Ammon's horn (tissue), 1 donor: ENCODE measurements around the gene PFDN4.

Experiments
- DNase-seq: peaks from one replicate; pipeline ENCODE4 v3.0.0-alpha.2; 2016; ENCODE audit warnings: low spot score

Gene PFDN4

GRCh38 chr20:54173653-54174456, 34.0 kb upstream of the PFDN4 start, which contains the start of gene CYP24A1:
CYP24A1 (minus strand) TSS chr20:54173986; CDS start chr20:54173579, 407 bp downstream.
- no peak for DNase-seq

DNA sequence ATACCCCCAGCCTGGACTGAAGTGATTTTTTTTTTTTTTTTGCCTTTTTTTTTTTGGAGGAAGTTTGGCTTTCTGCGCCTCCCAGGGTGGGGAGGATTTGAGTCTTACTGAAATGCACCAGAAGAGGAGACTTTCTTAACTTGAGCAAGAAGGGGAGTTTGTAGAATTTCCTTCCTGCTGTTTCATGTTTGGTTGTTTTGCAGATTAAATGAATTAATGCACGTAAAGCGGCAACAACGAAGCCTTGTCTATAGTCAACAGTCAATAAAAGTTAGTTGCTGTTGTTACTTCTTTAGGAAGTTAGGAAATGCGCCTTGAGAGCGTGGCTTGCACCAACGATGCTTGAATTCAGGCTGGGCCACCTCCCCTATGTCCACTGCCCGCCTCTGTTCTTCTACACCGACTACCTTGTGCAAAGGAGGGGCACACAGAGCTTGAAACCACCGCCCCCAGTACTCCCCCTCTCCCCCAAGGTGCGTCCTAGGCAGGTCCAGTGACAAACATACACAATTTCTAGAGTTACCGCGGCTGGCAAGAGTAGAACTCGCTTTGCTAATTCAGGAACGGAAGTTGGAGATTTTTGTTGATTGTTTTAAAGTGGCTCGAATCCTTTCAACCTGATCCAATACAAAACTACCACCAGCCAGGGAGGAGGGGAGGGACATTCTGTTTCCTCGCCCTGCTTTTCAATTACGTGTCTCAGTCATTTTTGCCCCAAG, 33.3 kb upstream of the PFDN4 start:
- DNase-seq: no peak

DNA sequence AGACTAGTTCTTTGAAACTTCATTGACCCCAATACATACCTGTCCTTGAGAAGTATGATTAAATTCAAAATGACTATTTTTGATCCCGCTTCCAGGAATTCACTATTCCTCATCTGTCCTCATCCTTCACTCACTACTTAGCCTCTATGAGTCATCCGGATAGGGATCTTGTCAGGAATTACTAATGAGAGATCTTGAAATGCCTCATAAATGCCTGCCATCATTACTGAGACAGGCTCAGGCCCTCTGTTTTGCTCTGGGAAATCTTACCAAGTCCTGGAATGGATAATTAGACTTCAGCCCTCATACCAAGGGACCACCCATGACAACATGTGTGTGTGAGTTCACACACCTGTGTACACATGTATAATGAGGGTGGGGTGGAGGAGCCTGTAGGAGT, 31.3 kb upstream of the PFDN4 start:
- DNase-seq: no peak

DNA sequence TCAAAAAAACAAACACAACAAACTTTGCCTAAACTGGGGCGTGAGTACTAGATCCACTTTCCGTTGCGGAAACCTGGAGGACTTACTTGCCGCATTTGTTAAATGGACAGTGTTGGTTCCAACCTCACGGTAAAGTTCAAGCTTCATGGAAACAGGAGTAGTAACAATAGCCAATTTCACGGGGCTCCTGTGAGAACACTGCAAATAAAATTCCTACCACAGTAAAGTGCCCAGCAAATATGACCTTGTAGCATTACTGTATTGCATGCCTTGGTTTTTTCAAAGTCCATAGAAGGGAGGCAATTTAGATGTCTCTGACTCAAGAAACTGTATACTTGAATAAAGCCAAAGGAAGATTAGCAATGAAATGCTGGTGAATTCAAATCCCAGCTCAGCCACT, 30.5 kb upstream of the PFDN4 start:
- no peak for DNase-seq

GRCh38 chr20:54178256-54178655, 29.6 kb upstream of the PFDN4 start:
- DNase-seq: no peak

DNA sequence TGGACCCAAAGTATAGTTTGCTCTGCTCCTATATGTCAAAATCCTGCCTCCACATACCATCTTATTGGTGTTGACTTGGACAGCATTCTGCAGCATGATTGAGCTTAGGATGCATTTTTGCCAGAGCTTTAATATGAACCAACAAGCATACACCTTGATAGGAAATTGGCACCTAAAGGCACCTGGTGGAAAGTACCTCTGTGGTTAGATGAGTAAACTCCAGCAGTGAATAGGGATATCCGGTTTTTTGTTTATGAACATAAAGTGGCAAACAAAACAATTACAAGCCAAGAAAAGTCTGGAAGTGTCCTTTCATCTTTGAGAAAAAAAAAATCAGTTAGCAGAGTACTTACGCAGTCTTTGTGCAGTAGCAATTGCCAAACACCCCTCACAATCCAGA, 27.9 kb upstream of the PFDN4 start:
- no peak for DNase-seq

GRCh38 chr20:54180931-54181330, 27.0 kb upstream of the PFDN4 start:
- DNase-seq: no peak

DNA sequence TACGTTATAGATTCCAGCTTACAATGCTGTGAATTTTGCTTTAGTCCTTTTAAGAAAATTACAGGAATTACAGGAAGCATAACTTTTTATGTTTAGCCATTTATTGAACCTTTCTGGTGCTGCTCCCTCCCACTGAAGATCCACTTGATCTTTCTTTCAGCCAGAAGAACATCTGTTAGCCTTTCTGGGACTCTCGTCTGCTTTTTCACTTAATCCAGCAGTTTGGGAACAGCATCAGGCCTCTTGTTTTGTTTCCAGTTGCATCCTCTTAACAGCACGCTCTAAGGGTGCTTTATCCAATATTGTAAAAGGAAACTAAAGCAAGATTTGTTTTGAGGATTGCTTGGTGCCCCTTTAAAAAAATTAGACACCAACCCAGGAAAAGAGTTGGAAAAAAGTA, 23.8 kb upstream of the PFDN4 start:
- DNase-seq: no peak

DNA sequence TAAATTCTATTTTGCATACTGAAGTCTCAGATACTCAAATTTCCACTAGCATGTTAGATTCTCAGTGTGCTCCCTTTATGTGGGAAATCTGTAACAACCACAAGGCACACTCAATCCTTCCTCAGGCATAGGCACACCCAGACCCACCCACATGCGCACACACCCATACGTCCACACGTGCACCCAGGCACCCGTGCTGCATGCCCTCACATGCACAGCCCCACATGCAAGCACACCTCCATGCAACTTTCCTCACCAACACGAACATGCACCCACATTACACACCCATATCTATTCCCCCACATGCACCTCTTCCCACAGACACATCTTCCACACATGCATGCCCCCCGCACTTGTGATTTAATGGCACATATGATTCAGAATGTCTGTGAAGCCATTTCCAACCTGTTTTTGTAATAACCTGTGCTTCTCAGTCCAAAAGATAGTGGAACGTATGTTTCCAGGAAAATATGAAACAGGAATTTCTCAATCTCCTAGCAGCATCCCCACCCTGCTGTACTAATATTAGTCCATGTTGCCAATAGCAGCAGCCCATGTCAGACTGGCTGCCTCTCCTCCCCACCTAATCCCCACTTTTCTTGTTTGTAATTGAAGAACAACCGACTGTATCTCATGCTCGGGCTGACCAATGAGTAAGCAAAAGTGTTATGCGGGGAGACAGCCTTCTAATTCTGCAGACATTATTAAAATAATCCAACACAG, 22.8 kb upstream of the PFDN4 start:
- DNase-seq: no peak

DNA sequence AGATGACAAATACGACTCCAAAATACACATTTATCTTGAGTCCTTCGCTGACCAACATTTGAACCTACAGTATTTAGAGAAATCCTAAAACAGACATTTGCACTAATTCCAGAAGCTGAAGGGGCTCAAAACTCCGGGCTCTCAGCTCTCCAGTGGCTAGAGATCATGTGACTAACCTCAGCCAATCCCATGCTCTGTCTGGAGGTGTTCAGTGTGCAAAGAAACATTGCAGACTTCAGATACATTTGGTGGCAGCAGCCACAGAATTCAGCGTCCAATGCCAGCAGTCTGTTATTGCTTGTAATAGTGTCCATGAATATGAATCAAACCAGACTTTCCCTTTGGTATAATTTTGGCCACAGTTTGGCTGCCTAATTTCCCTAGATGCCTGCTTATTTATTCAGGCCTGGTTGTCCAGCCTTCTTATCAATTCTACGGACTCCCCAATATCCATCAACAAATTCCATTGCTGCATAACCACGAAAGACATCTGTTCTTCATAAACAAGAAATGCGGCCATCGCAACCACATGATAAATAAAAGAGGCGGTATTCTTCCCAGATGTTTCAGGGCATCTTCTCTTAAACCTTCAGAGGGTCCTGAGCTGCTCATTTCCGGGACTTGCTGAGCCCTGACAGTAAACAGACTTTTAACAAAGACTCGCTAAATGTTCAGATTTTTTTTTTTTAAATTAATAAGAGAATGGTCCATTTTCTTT, 19.6 kb upstream of the PFDN4 start:
- no peak for DNase-seq

GRCh38 chr20:54189630-54190029, 18.3 kb upstream of the PFDN4 start:
- DNase-seq: no peak

GRCh38 chr20:54190217-54190616, 17.7 kb upstream of the PFDN4 start:
- DNase-seq: no peak

DNA sequence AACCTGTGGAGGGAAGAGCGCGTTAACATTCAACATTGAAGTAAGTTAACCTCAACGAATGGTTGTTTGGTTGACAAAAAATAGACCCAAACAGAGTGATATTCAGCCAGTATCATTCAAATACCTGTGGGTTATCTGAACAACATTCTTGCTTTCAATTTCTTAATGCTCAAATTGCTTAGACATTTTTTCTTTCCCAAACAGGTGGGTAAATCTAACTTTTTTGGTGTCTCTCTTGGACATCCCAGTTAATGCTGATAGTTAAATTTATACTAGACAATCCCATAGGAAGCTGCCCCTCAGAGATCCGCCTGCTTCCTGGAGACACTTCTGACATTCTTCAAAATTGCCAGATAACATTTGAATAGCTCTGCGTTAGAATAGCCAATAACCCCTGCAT, 14.1 kb upstream of the PFDN4 start:
- no peak for DNase-seq

GRCh38 chr20:54194724-54195438, 13.0 kb upstream of the PFDN4 start:
- DNase-seq: no peak

DNA sequence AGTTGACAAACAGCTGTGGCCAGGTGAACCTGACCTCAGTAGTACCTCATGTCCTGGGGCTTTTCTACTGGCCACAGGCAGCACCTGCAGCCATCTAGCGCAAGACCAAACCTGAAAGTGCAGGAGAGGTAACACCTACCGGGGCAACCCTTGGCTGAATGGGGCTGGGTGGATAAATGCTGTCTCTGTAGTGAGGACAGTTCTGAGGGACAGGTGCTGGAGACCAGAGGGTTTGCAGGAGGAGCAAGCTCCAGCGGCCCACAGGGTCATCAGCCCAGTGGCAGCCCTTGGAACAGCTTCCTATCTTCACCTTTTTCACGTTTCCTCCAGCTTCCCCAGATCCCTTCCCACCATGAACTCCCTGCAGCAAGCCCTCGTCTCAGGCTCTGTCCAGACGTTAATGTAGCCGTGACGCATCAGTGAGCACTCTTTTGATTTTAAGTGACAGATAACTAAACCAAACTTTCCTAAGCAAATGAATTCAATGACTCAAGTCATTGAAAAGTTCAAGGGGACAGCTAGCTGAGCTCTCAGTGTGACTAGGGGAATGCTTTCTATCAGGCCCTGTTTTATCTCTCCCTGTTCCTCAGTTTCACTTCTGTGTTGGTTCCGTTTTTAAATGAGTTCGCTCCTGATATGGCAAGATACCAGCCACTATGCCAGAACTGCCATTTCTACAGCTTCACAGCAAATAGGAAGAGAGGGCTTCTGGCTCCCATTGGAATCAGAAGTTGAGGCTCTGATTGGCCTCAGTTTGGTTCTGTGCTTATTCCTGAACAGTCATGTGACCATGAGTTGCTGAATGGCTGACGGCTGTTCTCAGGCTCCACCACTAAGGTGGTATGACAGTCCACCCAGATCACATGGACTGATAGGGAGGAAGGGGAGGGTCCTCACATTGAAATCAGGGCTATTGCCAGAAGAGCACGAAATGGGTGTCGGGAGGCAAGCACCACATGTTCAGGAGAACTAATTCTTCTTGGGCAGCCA, 12.1 kb upstream of the PFDN4 start:
- no peak for DNase-seq

- no peak for DNase-seq
Observed at GRCh38 chr20:54197621-54198604, 10.0 kb upstream of the PFDN4 start.

DNA sequence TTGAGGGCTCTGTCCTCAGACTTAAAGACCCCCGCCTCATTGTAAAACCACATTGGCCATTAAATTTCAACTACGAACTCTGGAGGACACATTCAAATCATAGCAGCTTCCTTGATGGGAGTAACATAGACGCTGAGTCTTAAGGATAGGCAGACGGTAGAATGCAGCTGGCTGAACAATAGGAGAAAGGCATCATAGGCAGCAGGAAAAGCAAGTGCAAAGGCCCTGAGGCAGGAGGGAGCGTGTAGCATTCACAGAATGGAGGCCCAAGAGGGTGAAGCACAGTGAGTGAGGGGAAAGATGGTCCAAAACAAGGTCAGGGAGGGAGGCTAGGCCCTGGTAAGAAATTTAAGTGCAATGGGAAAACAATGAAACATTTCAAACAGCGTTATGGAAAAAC, 8.6 kb upstream of the PFDN4 start:
- DNase-seq: no peak

DNA sequence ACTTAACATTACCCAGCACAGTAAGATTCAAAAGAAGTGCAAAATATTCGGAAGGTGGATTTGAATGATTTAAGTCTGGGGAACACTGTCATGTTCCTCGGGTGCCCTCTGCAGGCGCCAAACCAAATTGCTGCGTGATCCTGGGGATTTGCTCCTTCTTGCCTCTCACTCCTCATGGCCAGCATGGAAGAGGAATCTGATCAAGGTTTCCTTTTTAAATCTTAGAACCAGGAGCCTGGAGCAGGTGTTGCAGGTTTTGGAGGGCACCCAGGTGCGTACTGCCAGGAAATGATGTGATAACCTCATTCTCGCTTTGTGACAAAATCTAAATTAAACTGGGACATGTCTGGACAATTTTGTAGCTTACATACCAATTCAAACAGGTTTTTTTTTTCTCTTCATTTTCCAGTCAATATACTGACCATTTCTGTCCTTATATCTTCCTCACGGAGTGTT, 8.1 kb upstream of the PFDN4 start:
- peak; percentile 82 for DNase-seq
